A673 (cell line): ENCODE results near the gene RSPH6A. TPM values are rescaled to one million over a fixed set of nuclear protein-coding genes. Genes with fewer than 3 reads are reported as not detected.

ENCODE experiments used
- BruUV-seq: library from RNA; stranded (reverse); fragments of 400-500 nt; replicated peaks from 2 replicates; lab custom pipeline; 2021; lab: Mats Ljungman, UMichigan
- CTCF ChIA-PET: fragments of 300-600 bp; sonication (Branson Sonifier 250); formaldehyde crosslinking; loops from one replicate; lab custom pipeline; 2022; ENCODE audit warnings: antibody characterized with exemption; lab: Charles Lee
- POLR2A ChIA-PET: fragments of 300-600 bp; sonication (Branson Sonifier 250); formaldehyde crosslinking; loops from one replicate; lab custom pipeline; 2022; ENCODE audit warnings: antibody characterized with exemption; ENCODE audit not compliant: low non-redundant PET; lab: Charles Lee
- DNase-seq: peaks from one replicate; pipeline ENCODE4 v3.0.0-alpha.2; 2015; ENCODE audit warnings: low spot score
- H3K27ac ChIP-seq: fragments of 200-600 bp; sonication (generic); 2 replicates; pipeline ENCODE4 v1.5.1; 2016; ENCODE audit warnings: mixed run types, low read depth, mild to moderate bottlenecking, mixed read lengths, antibody characterized with exemption, low read length; ENCODE audit not compliant: poor library complexity, severe bottlenecking
- H3K27me3 ChIP-seq: fragments of 200-600 bp; sonication (generic); replicated peaks from 2 replicates; pipeline ENCODE4 v1.6.1; 2017; ENCODE audit warnings: mixed run types, low read depth, mild to moderate bottlenecking, mixed read lengths, antibody characterized with exemption, low read length; ENCODE audit not compliant: insufficient read depth, poor library complexity
- H3K36me3 ChIP-seq: fragments of 200-600 bp; sonication (generic); 2 replicates; pipeline ENCODE4 v1.6.1; 2016; ENCODE audit warnings: mixed run types, mild to moderate bottlenecking, mixed read lengths, antibody characterized with exemption, low read length; ENCODE audit not compliant: insufficient read depth, poor library complexity, severe bottlenecking
- H3K4me1 ChIP-seq: fragments of 200-600 bp; sonication (generic); 2 replicates; pipeline ENCODE4 v1.6.1; 2017; ENCODE audit warnings: mixed run types, mild to moderate bottlenecking, mixed read lengths, antibody characterized with exemption, low read length; ENCODE audit not compliant: insufficient read depth, poor library complexity, severe bottlenecking
- H3K4me3 ChIP-seq: fragments of 200-600 bp; sonication (generic); 2 replicates; pipeline ENCODE4 v1.5.1; 2016; ENCODE audit warnings: low read depth, mixed run types, mild to moderate bottlenecking, mixed read lengths, low read length; ENCODE audit not compliant: poor library complexity, severe bottlenecking
- H3K9me3 ChIP-seq: fragments of 200-600 bp; sonication (generic); 2 replicates; pipeline ENCODE4 v1.6.1; 2016; ENCODE audit warnings: mixed run types, low read depth, mild to moderate bottlenecking, mixed read lengths, antibody characterized with exemption, low read length; ENCODE audit not compliant: poor library complexity, severe bottlenecking
- EZH2 ChIP-seq: fragments of 200-600 bp; sonication (generic); IDR thresholded peaks from 2 replicates; pipeline ENCODE4 v1.6.1; 2017; ENCODE audit warnings: borderline replicate concordance, low read depth, mild to moderate bottlenecking, mixed read lengths, antibody characterized with exemption, low read length; ENCODE audit not compliant: poor library complexity, severe bottlenecking
- intact Hi-C: fragments of 100-400 bp; cut with micrococcal nuclease; formaldehyde crosslinking; loops from one replicate; pipeline ENCODE4 v1.10.0; 2022; ENCODE audit not compliant: unreplicated experiment
- total RNA-seq: library from RNA; stranded (reverse); gene quantifications from 2 replicates; pipeline ENCODE4 v1.2.3, GENCODE V29; 2021
- TF ChIP-seq, protein P1 (sequence below): fragments of 300-800, 200-600 bp; sonication (generic); conservative IDR thresholded peaks from 2 replicates; pipeline ENCODE4 v1.5.1; 2017; ENCODE audit warnings: low read depth, mild to moderate bottlenecking, antibody characterized with exemption, low read length, moderate library complexity, mixed read lengths

The RSPH6A gene
- total RNA-seq, 1 experiment from 2014 or later: 0.19 TPM

DNA sequence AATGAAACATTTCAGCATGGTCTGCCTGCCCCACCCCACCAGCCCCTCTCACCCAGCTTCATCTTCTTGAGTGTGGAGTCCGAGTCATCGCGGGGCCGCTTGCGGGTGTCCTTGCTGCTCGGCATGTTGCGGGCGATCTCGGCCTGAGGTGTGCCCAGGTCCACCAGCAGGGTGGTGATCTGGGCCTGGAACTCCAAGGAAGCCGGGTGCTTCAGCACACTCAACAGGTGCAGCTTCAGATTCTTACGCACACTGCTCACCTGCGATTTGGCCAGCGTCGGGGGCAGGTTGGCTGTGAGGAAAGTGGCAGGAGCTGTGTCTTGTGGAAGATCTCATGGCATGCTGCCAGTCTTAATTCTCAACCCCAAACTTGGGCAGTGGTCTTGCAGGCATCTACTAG is 27.1 kb upstream of the RSPH6A start:
- no TSS peak for BruUV-seq
- intact Hi-C loops: no loop called here
- Histone ChIP-seq H3K27ac (no peak overlapping the region), H3K4me3 (no peak overlapping the region), H3K9me3 (no peaks in the 10 kb centered on the region), H3K36me3 (peaks cover 81% of the 10 kb centered on the region), H3K27me3 (no peaks in the 10 kb centered on the region), H3K4me1 (no peaks in the 10 kb centered on the region)
- DNase-seq: no peak
- TF ChIP-seq, protein P1, sequence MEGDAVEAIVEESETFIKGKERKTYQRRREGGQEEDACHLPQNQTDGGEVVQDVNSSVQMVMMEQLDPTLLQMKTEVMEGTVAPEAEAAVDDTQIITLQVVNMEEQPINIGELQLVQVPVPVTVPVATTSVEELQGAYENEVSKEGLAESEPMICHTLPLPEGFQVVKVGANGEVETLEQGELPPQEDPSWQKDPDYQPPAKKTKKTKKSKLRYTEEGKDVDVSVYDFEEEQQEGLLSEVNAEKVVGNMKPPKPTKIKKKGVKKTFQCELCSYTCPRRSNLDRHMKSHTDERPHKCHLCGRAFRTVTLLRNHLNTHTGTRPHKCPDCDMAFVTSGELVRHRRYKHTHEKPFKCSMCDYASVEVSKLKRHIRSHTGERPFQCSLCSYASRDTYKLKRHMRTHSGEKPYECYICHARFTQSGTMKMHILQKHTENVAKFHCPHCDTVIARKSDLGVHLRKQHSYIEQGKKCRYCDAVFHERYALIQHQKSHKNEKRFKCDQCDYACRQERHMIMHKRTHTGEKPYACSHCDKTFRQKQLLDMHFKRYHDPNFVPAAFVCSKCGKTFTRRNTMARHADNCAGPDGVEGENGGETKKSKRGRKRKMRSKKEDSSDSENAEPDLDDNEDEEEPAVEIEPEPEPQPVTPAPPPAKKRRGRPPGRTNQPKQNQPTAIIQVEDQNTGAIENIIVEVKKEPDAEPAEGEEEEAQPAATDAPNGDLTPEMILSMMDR: no peak
- no peak for TF ChIP-seq EZH2
- ChIA-PET POLR2A (no interaction called here), CTCF (interaction anchor here (0.6 kb wide), 1 partner anchor 687 kb away, joined by 3 read pairs; no protein-coding TSS in a partner anchor)

DNA sequence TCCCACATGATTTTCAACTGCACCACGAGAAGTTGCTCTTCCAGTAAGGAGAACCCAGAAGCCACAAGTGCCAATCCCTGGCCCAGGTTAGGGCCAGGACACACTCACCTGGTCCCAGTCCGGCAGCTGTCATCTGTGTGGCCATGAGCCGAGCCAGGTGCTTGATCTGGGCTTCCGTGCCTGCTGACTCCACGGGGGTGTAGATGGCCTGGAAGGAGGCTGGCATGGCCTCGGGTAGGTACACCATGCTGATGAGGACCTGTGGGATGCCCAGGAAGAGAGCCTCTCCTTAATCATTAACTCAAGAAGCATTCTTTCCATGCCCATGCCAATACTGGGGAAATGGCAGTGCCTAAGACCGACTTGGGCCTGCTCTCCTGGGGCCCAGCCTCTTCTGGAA is 19.9 kb upstream of the RSPH6A start:
- POLR2A ChIA-PET: no interaction called here
- no peak for DNase-seq
- H3K27ac ChIP-seq: no peak overlapping the region
- CTCF ChIA-PET: no interaction called here
- H3K36me3 ChIP-seq: peaks cover 82% of the 10 kb centered on the region
- no peaks in the 10 kb centered on the region for H3K4me1 ChIP-seq
- no peaks in the 10 kb centered on the region for H3K27me3 ChIP-seq
- no peak overlapping the region for H3K4me3 ChIP-seq
- no peaks in the 10 kb centered on the region for H3K9me3 ChIP-seq
- intact Hi-C loops: no loop called here
- no TSS peak for BruUV-seq
- TF ChIP-seq, protein P1: no peak
- TF ChIP-seq EZH2: no peak

DNA sequence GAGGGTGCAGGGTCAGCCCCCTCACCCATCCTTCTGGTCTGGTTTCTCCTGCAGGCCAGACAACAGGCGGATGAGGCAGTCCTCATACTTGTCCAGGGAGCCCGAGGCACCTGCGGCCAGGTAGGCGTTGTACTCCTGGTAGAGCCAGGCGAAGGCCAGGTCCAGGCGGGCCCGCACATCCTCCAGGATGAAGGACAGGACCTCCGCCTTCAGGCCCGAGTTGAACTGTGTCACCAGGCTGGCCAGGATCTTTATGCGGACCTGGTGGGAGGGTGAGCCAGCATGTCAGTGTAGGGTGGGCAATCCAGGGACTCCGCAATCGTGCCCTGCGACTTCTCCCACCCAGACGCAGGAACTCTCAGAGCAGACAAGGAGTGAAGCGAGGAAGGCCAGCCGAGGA is 13.8 kb upstream of the RSPH6A start:
- no peak for TF ChIP-seq EZH2
- TF ChIP-seq, protein P1: no peak
- no peak overlapping the region for H3K4me3 ChIP-seq
- no peaks in the 10 kb centered on the region for H3K4me1 ChIP-seq
- ChIA-PET POLR2A (no interaction called here), CTCF (no interaction called here)
- no peak for DNase-seq
- H3K27me3 ChIP-seq: no peaks in the 10 kb centered on the region
- no TSS peak for BruUV-seq
- no peaks in the 10 kb centered on the region for H3K9me3 ChIP-seq
- no peak overlapping the region for H3K27ac ChIP-seq
- H3K36me3 ChIP-seq: peaks cover 73% of the 10 kb centered on the region
- intact Hi-C loops: no loop called here
